Tibial nerve (tissue), 4 donors: Measurements from ENCODE around the gene MAP4K1. TPM values are rescaled to one million over a fixed set of nuclear protein-coding genes. Genes with fewer than 3 reads are reported as not detected.

Experiments used
- DNase-seq, 2 donors: peaks; one replicate each; pipeline ENCODE4 v3.0.0-alpha.2; 2019; ENCODE audit warnings: low spot score in 2 of 2
- H3K27ac ChIP-seq, 4 donors: fragments of 200-600 bp; sonication (generic) in 3 of 4; one replicate each; pipeline ENCODE4 v1.5.1; 2017 to 2019; ENCODE audit warnings: mild to moderate bottlenecking in 1 of 4
- H3K27me3 ChIP-seq, 2 donors: fragments of 200-600 bp; sonication (generic) in 1 of 2; one replicate each; pipeline versions ENCODE4 v1.5.1 to v1.6.0; 2017 to 2019
- H3K36me3 ChIP-seq, 3 donors: fragments of 200-600 bp; sonication (generic); one replicate each; pipeline ENCODE4 v1.5.1; 2018 to 2019
- H3K4me1 ChIP-seq, 4 donors: fragments of 200-600 bp; sonication (generic) in 3 of 4; one replicate each; pipeline ENCODE4 v1.5.1; 2017 to 2019
- H3K4me3 ChIP-seq, 4 donors: fragments of 200-600 bp; sonication (generic) in 3 of 4; one replicate each; pipeline ENCODE4 v1.5.1; 2017 to 2019; ENCODE audit warnings: mild to moderate bottlenecking in 1 of 4, moderate library complexity in 1 of 4
- H3K9me3 ChIP-seq, 4 donors: fragments of 200-600 bp; sonication (generic) in 3 of 4; one replicate each; pipeline ENCODE4 v1.5.1; 2017 to 2019
- EP300 ChIP-seq, 2 donors: sonication (generic); formaldehyde crosslinking; IDR thresholded peaks; one replicate each; pipeline ENCODE4 v1.6.1; 2017; ENCODE audit warnings: antibody characterized with exemption in 2 of 2, mild to moderate bottlenecking in 1 of 2
- POLR2A ChIP-seq, 2 donors: fragments of 450-650 bp; IDR thresholded peaks; one replicate each; pipeline ENCODE4 v1.6.1; 2017; ENCODE audit warnings: antibody characterized with exemption in 2 of 2, mild to moderate bottlenecking in 2 of 2, moderate library complexity in 2 of 2
- WGBS, 2 donors: methylation state at CpG; one replicate each; pipeline ENCODE4 v1.1.5; 2018; 5-methylcytosine and 5-hydroxymethylcytosine counted together
- total RNA-seq, 4 donors: library from RNA; depleted of rRNA; stranded (reverse); fragments of >200 nt; gene quantifications; one replicate each; pipeline ENCODE4 v1.1.0, GENCODE V29; 2016
- TF ChIP-seq, protein P1 (sequence below), 5 experiments: fragments of 200-600 bp in 3 of 5; fragments of 450-650 bp in 2 of 5; sonication (generic) in 3 of 5; IDR thresholded peaks; one replicate each; pipeline ENCODE4 v1.5.1; 2016 to 2019; ENCODE audit warnings: antibody characterized with exemption in 5 of 5, mild to moderate bottlenecking in 3 of 5, moderate library complexity in 2 of 5

MAP4K1 gene
- total RNA-seq, 4 donors from 2014 or later: 2.5 to 10.0 (median 8.8) TPM

DNA sequence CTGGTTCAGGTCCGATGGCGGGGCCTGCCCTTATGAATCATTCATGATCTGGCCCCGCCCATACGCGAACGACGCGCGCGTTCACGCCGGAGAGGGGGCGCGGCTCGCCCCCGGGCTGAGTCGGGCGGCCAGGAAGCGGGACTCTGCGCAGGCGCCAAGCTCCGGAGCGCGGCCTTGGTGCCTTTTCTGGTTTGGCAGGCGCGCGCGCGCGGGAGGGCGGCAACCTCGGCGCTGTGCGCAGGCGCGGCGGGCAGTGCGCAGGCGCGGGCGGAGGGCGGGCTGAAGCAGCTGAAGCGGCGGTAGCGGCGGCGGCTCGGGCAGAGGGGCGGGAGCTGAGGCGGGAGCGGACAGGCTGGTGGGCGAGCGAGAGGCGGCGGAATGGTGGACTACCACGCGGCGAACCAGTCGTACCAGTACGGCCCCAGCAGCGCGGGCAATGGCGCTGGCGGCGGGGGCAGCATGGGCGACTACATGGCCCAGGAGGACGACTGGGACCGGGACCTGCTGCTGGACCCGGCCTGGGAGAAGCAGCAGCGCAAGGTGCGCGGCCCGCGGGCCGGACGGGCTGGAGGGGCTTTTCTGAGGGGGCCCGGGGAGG lies 29.7 kb upstream of the MAP4K1 start, which contains the start of gene ACTN4:
Gene ACTN4, plus strand, starts transcription at position 282 of the 598 bp plus-strand sequence. Its CDS starts 97 bp downstream, at position 379.
- peaks cover 0 to 49% (median 32%) of the 10 kb centered on the region in 4 donors for H3K4me1 ChIP-seq
- peak within 1 kb of the TSS; percentile 70 to 87 (median 84) for H3K4me3 ChIP-seq
- WGBS, 2 donors: 0% methylated on average over 57 to 64 of the region's 77 CpGs
- H3K27ac ChIP-seq: peak within 1 kb of the TSS; percentile 64 to 93 (median 92)
- no peaks in the 10 kb centered on the region for H3K27me3 ChIP-seq
- no peaks in the 10 kb centered on the region for H3K9me3 ChIP-seq
- DNase-seq: peak; percentile 97 to 98
- TF ChIP-seq EP300 (IDR thresholded peaks at IDR 0.05) (peak; percentile 67 to 97), POLR2A (IDR thresholded peaks at IDR 0.05) (peak; percentile 97 to 99)
- TF ChIP-seq, protein P1, sequence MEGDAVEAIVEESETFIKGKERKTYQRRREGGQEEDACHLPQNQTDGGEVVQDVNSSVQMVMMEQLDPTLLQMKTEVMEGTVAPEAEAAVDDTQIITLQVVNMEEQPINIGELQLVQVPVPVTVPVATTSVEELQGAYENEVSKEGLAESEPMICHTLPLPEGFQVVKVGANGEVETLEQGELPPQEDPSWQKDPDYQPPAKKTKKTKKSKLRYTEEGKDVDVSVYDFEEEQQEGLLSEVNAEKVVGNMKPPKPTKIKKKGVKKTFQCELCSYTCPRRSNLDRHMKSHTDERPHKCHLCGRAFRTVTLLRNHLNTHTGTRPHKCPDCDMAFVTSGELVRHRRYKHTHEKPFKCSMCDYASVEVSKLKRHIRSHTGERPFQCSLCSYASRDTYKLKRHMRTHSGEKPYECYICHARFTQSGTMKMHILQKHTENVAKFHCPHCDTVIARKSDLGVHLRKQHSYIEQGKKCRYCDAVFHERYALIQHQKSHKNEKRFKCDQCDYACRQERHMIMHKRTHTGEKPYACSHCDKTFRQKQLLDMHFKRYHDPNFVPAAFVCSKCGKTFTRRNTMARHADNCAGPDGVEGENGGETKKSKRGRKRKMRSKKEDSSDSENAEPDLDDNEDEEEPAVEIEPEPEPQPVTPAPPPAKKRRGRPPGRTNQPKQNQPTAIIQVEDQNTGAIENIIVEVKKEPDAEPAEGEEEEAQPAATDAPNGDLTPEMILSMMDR (IDR thresholded peaks at IDR 0.05): peak in 1 of 5 experiments; percentile 46
- no peaks in the 10 kb centered on the region for H3K36me3 ChIP-seq

DNA sequence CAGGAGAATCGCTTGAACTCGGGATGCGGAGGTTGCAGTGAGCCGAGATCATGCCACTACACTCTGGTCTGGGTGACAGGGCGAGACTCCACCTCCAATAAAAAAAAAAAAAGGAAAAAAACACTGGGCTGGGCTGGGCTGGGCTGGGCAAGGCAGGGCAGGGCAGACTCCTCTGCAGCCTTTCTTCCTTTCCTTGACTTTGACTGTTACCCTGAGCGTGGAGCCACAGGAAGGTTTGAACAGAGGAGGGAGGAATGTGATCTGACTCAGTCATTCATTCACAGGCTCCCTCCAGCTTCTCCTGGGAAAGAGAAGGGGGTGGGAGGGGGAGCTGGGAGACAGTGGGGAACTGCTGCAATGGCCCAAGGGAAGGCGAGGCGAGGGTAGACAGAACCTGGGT lies 27.0 kb upstream of the MAP4K1 start:
- WGBS, 2 donors: 88 to 93% methylated on average over 8 of the region's 8 CpGs
- no peaks in the 10 kb centered on the region for H3K9me3 ChIP-seq
- TF ChIP-seq, protein P1 (IDR thresholded peaks at IDR 0.05): no peak
- TF ChIP-seq POLR2A (IDR thresholded peaks at IDR 0.05) (no peak), EP300 (IDR thresholded peaks at IDR 0.05) (no peak)
- no peak for DNase-seq
- H3K4me1 ChIP-seq: peaks cover 0 to 21% (median 7%) of the 10 kb centered on the region in 4 donors
- H3K27ac ChIP-seq: no peak overlapping the region
- no peaks in the 10 kb centered on the region for H3K27me3 ChIP-seq
- no peak overlapping the region for H3K4me3 ChIP-seq
- peaks cover 0 to 2% (median 0%) of the 10 kb centered on the region in 3 donors for H3K36me3 ChIP-seq

DNA sequence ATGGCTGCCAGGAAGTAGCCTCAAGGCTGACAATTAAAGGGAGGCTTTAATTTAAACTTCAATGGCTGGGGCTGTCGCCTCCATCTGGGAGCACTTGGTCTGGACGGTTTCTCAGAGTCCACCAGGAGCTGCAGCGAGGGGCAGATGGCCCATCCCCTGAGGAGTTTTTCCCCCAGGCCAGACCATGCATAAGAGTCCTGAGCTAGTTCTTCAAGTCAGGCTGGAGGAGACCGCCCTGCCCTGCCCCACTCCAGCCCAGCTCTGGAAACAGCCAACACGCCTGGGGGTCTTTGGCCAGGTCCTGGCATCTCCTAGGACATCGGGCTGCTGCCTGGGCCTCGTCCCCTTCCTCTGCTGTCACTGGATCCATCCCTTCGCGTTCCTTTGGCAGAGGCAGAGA lies 24.4 kb upstream of the MAP4K1 start:
- no peak overlapping the region for H3K27ac ChIP-seq
- peaks cover 0 to 6% (median 4%) of the 10 kb centered on the region in 4 donors for H3K4me1 ChIP-seq
- no peaks in the 10 kb centered on the region for H3K27me3 ChIP-seq
- WGBS, 2 donors: 67 to 82% methylated on average over 5 to 8 of the region's 9 CpGs
- H3K9me3 ChIP-seq: no peaks in the 10 kb centered on the region
- no peak overlapping the region for H3K4me3 ChIP-seq
- H3K36me3 ChIP-seq: peaks cover 0 to 19% (median 0%) of the 10 kb centered on the region in 3 donors
- TF ChIP-seq POLR2A (IDR thresholded peaks at IDR 0.05) (no peak), EP300 (IDR thresholded peaks at IDR 0.05) (no peak)
- TF ChIP-seq, protein P1 (IDR thresholded peaks at IDR 0.05): no peak
- no peak for DNase-seq

DNA sequence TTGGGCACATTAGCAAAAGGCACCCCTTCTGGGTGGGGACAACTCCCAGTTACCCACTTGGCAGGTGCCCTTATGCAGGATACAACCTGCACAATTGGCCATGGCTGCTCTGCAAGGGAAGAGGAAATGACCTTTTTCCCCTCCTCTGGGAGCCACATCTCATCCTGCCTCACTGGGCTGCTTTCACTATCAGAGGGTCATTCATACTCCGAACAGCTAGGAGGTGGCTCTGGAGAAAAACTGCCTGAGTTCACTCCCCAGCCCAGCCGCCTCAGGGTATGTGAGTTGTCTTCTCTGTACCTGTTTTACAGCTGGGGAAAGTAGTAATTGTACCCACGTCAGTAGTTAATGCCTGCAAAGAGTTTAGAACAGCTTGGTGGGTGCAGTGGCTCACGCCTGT lies 22.6 kb upstream of the MAP4K1 start:
- Histone ChIP-seq H3K4me1 (peaks cover 0 to 12% (median 4%) of the 10 kb centered on the region in 4 donors), H3K27ac (peak overlapping the region in 1 of 4 donors; percentile 15), H3K9me3 (no peaks in the 10 kb centered on the region), H3K36me3 (peaks cover 0 to 35% (median 0%) of the 10 kb centered on the region in 3 donors), H3K4me3 (no peak overlapping the region), H3K27me3 (no peaks in the 10 kb centered on the region)
- no peak for DNase-seq
- TF ChIP-seq, protein P1 (IDR thresholded peaks at IDR 0.05): no peak
- TF ChIP-seq EP300 (IDR thresholded peaks at IDR 0.05): peak in 1 of 2 donors; percentile 11
- 68 to 76% methylated on average over 4 of the region's 4 CpGs for WGBS, 2 donors

DNA sequence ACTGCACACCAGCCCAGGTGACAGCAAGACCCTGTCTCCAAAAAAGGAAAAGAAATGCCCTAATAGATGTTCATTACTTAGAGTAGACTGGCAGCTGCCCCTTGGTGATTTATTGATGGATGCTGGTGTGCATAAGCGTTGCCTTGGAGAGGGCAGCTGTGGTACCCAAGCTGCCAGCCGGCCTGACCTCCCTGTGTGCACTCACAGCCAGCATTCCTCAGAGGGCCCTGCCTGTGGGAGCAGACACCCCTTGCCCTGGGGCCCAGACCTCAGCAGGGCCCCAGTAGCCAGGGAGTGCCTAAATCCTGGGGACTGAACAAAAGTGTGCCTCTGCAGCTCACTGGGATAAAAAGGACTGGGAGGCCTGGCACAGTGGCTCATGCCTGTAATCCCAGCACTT lies 21.9 kb upstream of the MAP4K1 start:
- 60 to 79% methylated on average over 2 of the region's 2 CpGs for WGBS, 2 donors
- TF ChIP-seq EP300 (IDR thresholded peaks at IDR 0.05) (no peak), POLR2A (IDR thresholded peaks at IDR 0.05) (no peak)
- TF ChIP-seq, protein P1 (IDR thresholded peaks at IDR 0.05): no peak
- Histone ChIP-seq H3K4me3 (no peak overlapping the region), H3K36me3 (peaks cover 0 to 39% (median 0%) of the 10 kb centered on the region in 3 donors), H3K27me3 (no peaks in the 10 kb centered on the region), H3K27ac (no peak overlapping the region), H3K4me1 (peaks cover 0 to 17% (median 4%) of the 10 kb centered on the region in 4 donors), H3K9me3 (no peaks in the 10 kb centered on the region)
- no peak for DNase-seq
